RPMI7951 (cell line): ENCODE results near the gene SECISBP2L. TPM values are rescaled to one million over a fixed set of nuclear protein-coding genes. Genes with fewer than 3 reads are reported as not detected.
A peak's percentile ranks its signal among the peaks of the same experiment; 100 is the strongest.
"Not testable (repeated sequence)": the region's sequence is repeated elsewhere in the genome, so short reads cannot be mapped to it uniquely, and the experiment has no call there.

Experiments
- DNase-seq: peaks from one replicate; pipeline ENCODE4 v3.0.0-alpha.2; 2012; ENCODE audit warnings: low read depth
- total RNA-seq: library from RNA; depleted of rRNA; stranded (reverse); fragments of >200 nt; shearing (Covaris generic); gene quantifications from 2 replicates; pipeline ENCODE4 v1.2.3, GENCODE V29; 2014; rRNA removed

Gene SECISBP2L, protein sequence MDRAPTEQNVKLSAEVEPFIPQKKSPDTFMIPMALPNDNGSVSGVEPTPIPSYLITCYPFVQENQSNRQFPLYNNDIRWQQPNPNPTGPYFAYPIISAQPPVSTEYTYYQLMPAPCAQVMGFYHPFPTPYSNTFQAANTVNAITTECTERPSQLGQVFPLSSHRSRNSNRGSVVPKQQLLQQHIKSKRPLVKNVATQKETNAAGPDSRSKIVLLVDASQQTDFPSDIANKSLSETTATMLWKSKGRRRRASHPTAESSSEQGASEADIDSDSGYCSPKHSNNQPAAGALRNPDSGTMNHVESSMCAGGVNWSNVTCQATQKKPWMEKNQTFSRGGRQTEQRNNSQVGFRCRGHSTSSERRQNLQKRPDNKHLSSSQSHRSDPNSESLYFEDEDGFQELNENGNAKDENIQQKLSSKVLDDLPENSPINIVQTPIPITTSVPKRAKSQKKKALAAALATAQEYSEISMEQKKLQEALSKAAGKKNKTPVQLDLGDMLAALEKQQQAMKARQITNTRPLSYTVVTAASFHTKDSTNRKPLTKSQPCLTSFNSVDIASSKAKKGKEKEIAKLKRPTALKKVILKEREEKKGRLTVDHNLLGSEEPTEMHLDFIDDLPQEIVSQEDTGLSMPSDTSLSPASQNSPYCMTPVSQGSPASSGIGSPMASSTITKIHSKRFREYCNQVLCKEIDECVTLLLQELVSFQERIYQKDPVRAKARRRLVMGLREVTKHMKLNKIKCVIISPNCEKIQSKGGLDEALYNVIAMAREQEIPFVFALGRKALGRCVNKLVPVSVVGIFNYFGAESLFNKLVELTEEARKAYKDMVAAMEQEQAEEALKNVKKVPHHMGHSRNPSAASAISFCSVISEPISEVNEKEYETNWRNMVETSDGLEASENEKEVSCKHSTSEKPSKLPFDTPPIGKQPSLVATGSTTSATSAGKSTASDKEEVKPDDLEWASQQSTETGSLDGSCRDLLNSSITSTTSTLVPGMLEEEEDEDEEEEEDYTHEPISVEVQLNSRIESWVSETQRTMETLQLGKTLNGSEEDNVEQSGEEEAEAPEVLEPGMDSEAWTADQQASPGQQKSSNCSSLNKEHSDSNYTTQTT
- total RNA-seq, result 22.4 and 30.4 TPM in 2 replicates

DNA sequence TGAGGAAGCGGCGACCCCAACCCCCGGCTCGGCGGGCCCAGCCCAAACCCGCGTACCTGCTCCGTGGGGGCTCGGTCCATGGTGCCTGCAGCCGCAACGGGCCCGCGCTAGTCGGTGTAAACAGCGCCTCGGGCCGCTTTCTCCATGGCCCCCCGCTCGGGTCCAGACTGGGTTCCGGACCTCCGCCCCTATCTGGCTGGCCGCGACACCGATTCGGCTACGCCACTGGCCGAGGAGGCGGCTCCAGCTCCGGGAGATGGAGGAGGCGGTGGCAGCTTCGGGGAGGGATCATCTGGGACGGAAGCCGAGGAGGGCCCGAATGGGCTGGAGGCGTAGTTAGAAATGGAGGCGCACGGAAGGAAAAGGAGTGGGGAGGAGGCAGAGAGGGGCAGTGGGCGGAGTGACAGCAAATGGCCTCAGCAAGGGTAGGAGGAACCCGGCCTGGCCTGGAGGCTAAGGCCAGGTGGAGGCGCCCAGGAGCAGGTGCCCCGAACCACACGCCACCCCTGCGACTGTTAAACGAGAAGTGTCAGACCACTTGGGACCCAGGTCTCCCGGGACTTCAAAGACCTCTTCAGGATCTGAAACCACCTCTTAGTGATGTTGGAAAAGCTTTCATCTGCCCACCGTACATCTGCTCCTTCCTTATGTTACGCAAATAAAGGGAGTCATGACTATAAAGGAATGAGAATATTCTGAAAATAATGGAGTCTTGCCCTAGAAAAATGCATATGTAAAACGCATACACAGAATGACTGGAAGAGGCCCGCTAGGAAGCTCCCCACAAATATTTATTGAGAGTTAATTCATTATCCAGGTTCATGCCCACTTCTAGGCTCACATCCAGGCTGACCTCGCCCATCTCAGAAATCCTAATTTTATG, at the start of gene SECISBP2L:
SECISBP2L (minus strand) TSS at position 227 of the 883 bp plus-strand sequence; CDS start at position 80, 147 bp downstream.
- DNase-seq, result peak; percentile 94

DNA sequence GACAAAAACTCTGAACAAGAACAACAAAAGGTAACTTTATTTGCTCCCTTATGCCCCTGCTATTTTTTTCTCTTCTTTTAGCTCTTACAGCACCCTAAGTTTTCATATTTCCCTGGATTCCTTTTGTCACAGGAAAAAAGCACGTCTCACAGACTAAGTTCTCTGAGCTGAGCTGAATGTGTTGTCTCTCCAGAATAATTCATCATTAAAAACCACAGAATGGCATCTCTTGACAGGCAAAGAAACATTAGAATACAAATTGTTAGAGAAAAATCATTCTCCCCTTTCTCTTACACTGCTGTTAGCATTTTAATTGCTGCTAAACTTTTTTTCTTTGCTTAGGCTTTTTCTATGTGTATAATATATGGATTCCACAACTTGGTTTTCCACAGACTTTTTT, 48.7 kb upstream of the SECISBP2L start:
- DNase-seq, result no peak

DNA sequence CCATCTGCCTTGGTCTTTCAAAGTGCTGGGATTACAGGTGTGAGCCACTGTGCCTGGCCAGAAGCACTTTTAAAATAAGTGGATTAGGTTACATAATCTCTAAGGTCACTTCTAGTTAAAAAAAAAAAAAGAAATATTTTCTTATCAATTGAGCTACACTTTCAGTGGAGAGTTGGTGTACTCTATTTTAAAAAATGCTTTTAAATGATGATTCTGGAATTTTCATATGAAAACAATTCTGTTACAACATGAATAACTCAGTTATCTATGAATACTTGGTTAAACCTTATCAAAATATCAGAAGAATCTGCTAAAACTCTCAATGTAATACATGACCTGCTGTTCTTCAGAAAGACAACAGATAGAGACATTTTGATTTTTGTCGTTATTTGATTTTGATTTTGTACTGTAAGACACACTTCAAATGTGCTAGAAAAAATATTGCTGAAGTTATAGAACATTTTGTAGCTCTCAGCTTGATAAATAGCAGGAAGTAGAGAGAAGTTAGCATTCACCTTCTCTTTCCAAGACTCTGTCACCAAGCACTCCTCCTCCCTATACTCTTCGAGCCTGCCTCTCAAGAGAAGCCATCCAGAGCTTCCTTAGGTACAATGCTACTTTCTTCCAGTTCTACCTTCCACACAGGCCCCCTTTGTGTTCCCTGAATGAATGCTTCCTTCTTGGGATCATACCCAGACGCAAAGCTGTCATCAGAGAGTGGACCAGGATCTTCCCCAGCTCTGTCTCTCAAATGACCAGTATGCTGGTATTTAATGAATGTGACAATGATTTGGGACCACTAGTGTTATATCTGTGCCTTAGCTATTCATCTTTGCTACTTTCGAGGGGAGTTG, 47.2 kb upstream of the SECISBP2L start:
- DNase-seq, result no peak

DNA sequence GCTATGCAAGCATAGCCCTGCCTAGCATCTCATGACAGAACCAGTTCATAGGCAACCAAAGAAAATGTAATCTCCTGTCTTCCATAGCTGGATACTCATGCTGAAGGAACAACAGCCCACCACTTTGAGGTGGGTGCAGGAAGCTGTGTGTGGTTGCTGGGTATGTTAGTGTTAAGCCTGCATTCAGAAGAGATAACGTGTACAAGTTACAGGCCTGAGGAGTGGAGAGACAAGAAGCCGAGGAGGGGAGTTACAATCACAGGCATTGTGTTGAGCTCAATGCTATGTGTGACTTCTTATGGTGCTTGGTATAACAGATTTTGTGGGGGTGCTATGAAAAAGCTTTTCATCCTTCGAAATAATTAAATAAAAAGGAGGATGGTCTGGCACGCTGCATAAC, 42.8 kb upstream of the SECISBP2L start:
- peak; percentile 39 for DNase-seq

DNA sequence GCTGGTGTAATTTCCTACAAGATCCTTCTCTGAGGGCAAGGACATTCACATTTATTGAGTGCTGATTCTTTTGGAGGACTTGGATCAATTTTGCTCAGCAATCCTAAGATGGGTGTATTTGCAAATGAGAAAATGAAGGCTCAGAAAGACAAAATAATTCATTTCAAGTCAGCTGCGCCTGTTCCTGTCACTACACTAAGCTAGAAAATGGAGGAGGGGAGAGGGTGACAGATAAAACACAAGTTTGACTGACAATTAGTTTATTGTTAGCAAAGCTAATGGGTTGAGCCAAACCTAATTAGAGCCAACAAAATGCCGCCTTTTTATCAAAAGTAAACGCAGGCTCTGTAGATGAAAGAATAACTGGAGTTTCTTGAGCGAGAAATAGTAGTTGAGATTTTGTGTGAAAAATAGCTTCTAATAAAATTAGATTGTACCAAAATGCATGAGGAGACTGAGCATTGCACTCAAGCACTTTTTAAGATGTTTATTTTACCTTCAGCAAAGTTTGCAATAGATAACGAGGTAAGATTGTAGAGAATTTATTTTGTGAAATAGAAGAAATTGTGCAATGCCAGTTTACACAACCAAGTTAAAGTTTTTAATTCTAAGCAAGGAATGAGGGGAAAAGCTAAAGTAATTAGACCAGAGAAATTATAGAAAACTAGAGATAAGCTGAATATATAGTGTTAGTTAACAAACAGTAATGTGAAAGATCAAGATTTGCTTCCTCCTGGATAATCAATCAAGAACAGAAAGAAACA, 39.6 kb upstream of the SECISBP2L start:
- DNase-seq, result no peak

DNA sequence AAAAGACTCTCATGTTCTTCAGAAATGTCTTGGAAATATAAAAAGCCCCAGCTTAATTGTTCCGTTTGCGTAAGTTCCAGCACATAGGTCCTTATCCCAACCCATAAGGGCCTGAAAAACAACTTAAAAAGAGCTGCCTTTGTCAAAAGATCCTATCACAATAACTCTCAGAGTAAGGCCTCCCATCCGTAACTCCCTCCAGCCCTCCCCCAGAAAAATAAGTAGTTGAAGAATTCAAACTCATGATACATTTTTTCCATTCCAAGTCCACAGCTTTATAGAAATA, 38.0 kb upstream of the SECISBP2L start:
- DNase-seq, result no peak

DNA sequence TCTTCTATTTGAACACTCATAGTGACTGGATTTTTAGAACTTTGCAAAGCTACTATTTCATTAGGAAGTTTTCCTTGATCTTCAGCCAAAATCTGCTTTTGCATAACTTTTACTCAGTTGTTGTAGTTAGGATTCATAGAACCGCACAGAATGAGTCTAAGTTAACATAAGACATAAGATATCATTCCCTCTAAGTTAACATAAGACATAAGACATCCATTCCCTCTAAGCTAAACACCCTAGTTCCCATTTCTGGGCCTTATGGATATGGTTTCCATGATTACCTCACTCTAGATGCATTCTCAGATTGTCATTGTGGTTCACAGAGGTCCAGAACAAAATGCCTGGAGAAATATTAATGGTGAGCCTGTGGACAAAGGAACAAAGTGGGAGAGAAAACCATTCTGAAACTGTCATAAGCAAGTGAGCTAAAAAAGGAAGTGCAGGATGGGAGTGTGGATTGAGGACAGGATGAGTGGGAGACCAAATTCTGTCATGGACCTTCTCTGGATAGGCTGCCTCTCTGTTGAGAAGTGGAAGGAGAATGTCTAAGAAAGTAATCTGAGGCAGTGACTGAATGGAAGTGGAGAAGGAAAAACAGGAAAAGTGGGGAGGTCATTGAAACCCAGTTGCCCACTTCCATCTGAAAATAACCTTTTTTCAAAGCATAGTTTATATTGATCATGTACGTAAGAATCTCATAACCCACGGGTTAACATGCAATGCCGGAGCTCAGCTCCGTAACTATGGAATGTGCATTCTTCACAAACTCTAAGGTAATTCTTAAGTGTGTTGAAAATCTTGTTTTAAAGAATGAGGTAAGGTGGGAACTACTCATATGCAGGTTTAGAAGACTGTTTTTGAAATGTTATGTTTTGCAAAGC, 37.4 kb upstream of the SECISBP2L start:
- DNase-seq, result peak; percentile 8

DNA sequence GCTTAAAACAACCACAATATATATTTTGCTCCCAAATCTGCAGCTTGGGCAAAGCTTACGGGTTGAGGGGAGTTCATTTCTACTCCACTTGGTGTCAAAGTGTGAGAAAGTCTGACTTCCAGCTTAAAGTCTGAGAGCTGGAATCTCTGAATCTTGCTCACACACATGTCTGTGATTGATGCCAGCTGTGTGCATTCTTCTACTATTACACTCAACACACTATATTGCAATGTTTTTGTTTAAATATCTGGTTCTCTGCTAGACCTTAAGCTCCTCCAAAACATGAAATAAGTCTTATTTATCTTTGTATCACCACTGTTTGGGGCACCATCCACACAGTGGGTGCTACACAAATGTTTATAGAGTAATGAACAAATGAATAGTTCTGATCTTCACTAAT, 36.7 kb upstream of the SECISBP2L start:
- DNase-seq, result peak; percentile 18

DNA sequence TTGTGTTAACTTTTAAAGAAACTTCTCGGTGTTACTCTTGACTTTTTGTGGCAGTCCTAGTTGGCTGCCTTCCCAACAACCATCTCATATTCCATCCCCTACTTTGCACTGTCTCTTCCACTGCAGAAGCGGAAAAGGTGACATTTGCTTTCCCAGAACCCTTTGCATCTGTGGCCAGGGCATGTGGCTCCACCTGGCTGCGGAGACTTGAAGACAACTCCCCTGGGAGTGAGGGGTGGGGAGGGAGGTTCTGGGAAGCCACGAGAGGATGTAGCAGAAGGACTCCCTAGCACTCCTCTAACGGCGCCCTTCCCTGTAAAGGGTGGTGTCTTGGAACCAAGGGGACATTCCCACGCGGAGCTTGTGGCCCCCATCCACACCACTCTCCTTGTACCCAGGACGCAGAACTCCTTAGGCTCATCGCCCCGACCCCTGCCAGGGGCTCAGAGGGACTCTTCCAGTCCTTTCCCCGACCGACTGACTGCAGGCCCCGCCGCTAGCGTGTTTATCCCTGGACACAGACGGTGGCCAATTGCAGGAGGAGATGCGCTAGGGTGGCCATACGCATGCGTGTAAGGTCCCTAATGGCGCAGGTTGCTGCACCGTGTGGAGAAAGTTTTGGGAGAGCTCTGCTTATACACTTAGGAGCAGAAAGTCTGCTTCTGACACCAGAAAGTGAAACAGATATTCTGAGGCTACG, 33.2 kb upstream of the SECISBP2L start:
- no peak for DNase-seq

DNA sequence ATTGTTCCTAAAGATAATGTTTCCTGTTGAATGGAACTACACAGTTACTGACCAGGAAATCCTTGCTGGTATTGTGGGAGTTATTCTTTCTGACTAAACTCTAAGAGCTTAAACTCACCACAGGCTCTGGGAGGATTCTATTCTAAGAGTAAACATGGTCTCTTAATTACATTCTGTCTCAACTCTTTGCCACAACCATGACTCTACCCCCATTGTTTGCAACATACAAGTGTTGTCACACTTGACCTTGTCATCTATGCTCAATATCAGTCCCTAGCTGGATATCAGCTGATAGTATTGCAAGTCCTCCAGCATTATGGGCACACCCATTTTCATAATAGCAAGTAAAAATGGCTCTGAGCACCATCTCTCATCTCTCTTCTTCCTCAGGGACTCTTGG, 29.6 kb upstream of the SECISBP2L start:
- DNase-seq, result peak; percentile 6

DNA sequence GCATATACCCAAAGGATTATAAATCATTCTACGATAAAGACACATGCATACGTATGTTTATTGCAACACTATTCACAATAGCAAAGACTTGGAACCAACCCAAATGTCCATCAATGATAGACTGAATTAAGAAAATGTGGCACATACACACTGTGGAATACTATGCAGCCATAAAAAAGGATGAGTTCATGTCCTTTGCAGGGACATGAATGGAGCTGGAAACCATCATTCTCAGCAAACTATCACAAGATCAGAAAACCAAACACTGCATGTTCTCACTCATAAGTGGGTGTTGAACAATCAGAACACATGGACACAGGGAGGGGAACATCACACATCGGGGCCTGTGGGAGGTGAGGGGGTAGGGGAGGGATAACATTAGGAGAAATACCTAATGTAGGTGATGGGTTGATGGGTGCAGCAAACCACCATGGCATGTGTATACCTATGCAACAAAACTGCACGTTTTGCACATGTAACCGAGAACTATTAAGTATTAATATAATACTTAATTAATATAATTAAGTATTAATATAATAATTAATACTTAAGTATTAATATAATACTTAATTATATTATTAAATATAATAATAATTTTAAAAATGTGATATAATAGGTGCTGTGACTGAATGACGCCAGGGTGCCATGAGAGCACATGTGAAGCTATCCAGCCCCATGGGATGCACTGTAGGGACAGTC, 28.5 kb upstream of the SECISBP2L start:
- not testable (repeated sequence) for DNase-seq

DNA sequence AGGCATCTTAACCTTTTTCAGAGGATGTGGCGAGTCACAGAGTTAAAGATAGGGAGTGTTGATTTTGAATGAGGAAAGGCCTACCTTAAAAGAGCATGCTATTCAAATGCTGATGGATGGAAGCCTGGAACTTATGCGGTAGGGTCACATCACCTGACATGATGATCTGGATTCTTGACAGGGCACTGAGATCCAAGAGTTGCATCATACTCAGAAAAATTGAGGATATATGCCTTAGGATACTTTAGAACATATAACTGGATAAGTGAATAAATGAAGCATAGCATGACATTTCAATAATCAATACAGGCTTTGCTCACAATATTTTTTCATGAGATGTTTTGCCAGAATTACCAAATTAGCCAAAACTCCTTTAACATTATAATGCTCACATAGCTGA, 20.1 kb upstream of the SECISBP2L start:
- no peak for DNase-seq

DNA sequence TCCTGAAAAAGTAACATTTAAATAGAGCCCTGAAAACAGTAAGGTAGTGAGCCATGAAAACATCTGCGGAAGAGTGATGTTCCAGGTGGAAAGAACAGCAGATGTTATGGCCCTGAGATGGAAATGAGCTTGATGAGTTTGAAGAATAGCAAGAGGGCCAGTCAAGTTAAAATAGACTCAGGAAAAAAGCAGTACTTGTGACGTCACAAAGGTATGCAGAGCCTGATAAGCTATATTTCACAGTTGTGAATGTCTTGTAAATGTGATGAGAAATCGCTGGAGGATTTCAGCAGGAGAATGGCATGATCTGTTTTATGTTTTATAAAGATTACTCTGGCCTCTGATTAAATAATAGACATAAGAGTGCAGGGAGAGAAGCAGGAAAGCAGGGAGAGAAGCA, 18.6 kb upstream of the SECISBP2L start:
- DNase-seq, result no peak

DNA sequence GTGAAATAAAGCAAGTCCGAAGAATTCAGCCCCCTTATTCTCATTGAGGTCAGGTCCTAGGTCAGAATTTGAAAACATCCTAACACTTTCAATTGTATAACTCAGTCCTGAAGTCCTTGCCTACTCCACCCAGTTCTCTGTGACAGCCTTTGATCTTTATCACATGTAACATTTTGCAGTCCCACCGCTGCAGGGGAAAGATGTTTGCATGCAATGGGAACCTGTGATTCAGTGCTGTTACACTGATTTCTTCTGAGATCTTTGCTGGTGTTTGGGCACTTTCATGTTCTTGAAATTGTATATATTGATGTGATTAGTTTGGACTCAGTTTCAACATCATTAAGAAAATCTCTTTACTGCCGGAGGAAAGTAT, 18.0 kb upstream of the SECISBP2L start:
- DNase-seq, result no peak

DNA sequence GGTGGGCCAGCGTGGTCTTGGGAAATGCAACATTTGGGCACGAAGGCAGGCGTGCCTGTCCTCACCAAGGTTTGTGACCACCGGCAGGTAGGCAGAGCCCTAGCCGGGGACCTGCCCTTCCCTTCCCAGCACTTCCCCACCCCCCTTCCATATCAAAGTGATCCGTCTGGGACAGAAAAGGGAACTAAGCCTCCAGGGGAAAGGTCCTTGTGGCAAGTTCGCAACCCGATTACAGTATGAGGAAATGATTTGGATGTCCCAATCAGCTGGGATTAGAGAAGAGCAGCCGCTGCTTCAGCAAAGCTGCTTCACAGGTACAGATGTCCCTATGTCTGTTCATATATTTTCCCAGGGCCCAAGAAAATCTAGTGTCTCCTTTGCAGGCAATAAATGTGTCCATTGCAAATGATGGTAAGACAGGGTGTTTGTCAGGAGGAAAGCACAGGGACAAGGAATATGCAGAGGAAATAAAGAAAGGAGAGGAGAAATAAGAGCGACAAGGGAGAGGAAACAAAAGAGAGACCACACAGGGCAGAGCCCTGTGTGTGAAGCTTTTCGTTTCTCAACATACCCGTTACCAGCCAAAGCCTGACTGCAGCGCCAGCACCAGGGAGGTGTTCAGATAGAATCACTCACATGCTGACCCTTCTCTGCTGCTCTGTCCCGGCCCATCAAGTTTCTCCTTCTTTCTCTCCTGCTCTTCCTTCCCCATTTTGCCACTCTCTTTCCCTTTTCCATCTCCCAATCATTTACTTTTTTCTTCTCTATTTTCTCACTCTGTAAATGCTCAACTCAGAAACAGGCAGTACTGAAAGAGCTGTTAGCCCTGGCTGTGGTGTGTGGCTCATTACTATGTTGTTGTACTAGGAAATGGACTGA, 17.4 kb upstream of the SECISBP2L start:
- DNase-seq, result no peak

DNA sequence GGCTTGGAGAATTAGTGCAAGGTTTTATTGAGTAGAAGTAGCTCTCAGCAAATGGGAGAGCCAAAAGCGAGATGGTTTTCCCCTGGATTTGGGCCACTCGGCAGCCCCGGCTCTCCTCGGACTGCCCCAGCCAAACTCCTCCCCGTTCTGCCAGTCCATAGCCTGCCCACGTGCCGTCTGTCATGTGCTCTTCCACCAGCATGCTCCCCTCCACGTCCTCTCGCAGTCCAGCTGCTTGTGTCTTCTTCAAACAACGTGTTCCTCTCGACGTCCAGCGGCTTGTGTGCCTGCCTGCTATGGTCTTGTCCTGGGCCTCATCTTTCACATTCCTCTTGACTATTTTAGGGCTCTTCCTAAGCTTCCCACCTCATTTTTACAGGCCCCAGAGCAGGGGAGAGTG, 16.7 kb upstream of the SECISBP2L start:
- no peak for DNase-seq
